Measurements from ENCODE around the gene ETV1.

The ETV1 gene

GRCh38 chr7:13844954-13845353 lies 144.5 kb downstream of the ETV1 start:
- H3K27me3 ChIP-seq (ENCODE audit: control insufficient read depth, insufficient read depth, low read length): no peaks in the 10 kb centered on the region
- no peaks in the 10 kb centered on the region for H3K36me3 ChIP-seq (ENCODE audit: control insufficient read depth, insufficient read depth, low read length)
- H3K4me1 ChIP-seq (ENCODE audit: control insufficient read depth, insufficient read depth, low read length): peaks cover 2% of the 10 kb centered on the region
- no peak overlapping the region for H3K4me3 ChIP-seq (ENCODE audit: low read depth, low read length)
- H3K9me3 ChIP-seq (ENCODE audit: control insufficient read depth, insufficient read depth, low read length): no peaks in the 10 kb centered on the region
- no peak overlapping the region for H3K9ac ChIP-seq (ENCODE audit: low read depth, low read length)

GRCh38 chr7:13841284-13841683 lies 148.2 kb downstream of the ETV1 start:
- Histone ChIP-seq H3K9me3 (ENCODE audit: control insufficient read depth, insufficient read depth, low read length) (no peaks in the 10 kb centered on the region), H3K4me3 (ENCODE audit: low read depth, low read length) (no peak overlapping the region), H3K9ac (ENCODE audit: low read depth, low read length) (no peak overlapping the region), H3K27me3 (ENCODE audit: control insufficient read depth, insufficient read depth, low read length) (no peaks in the 10 kb centered on the region), H3K36me3 (ENCODE audit: control insufficient read depth, insufficient read depth, low read length) (no peaks in the 10 kb centered on the region), H3K4me1 (ENCODE audit: control insufficient read depth, insufficient read depth, low read length) (peaks cover 2% of the 10 kb centered on the region)
